Osteoblast (primary cell): ENCODE data around the gene PAM. TPM values are rescaled to one million over a fixed set of nuclear protein-coding genes. Genes with fewer than 3 reads are reported as not detected.

Source experiments
- DNase-seq: peaks from one replicate; pipeline ENCODE4 v3.0.0; 2011; ENCODE audit warnings: low spot score, mixed read lengths; ENCODE audit not compliant: insufficient read length; ENCODE audit errors: missing footprints
- H2AFZ ChIP-seq: 2 replicates; pipeline ENCODE4 v1.6.0; 2011; ENCODE audit warnings: mild to moderate bottlenecking, low read length
- H3K27ac ChIP-seq: 2 replicates; pipeline ENCODE4 v1.5.1; 2011; ENCODE audit warnings: mild to moderate bottlenecking, low read depth, low read length, moderate library complexity
- H3K27me3 ChIP-seq: 2 replicates; pipeline ENCODE4 v1.6.0; 2012; ENCODE audit warnings: mild to moderate bottlenecking, control low read depth, inconsistent platforms, low read length, moderate library complexity; ENCODE audit not compliant: insufficient read depth
- H3K36me3 ChIP-seq: 2 replicates; pipeline ENCODE4 v1.5.1; 2011; ENCODE audit warnings: mild to moderate bottlenecking, low read length, control low read depth, moderate library complexity; ENCODE audit not compliant: insufficient read depth
- H3K4me1 ChIP-seq: 2 replicates; pipeline ENCODE4 v1.5.1; 2011; ENCODE audit warnings: mild to moderate bottlenecking, low read length, control low read depth, moderate library complexity; ENCODE audit not compliant: insufficient read depth
- H3K4me2 ChIP-seq: 2 replicates; pipeline ENCODE4 v1.6.0; 2011; ENCODE audit warnings: mild to moderate bottlenecking, low read length; ENCODE audit not compliant: insufficient read depth
- H3K4me3 ChIP-seq: fragments of 200-600 bp; sonication (generic); 3 replicates; pipeline ENCODE4 v1.5.1; 2012; ENCODE audit warnings: mild to moderate bottlenecking, low read length, inconsistent platforms; ENCODE audit not compliant: insufficient read depth
- H3K79me2 ChIP-seq: 2 replicates; pipeline ENCODE4 v1.6.0; 2012; ENCODE audit warnings: mild to moderate bottlenecking, low read length, control low read depth, inconsistent platforms; ENCODE audit not compliant: insufficient read depth
- H3K9me3 ChIP-seq: 2 replicates; pipeline ENCODE4 v1.5.1; 2011; ENCODE audit warnings: low read depth, low read length, control low read depth
- H4K20me1 ChIP-seq: 2 replicates; pipeline ENCODE4 v1.6.0; 2012; ENCODE audit warnings: mild to moderate bottlenecking, low read length, control low read depth; ENCODE audit not compliant: insufficient read depth
- CTCF ChIP-seq: IDR thresholded peaks from 2 replicates; pipeline ENCODE4 v1.5.1; 2011; ENCODE audit warnings: mild to moderate bottlenecking, low read depth, low read length, moderate library complexity; ENCODE audit errors: extremely low read depth
- total RNA-seq: library from RNA; depleted of rRNA; stranded (reverse); fragments of >200 nt; gene quantifications from 2 replicates; pipeline ENCODE4 v1.2.3, GENCODE V29; 2012

Gene PAM
- total RNA-seq, 1 donor = 248 TPM

- Histone ChIP-seq H3K4me2 (no peak overlapping the region), H3K4me1 (no peaks in the 10 kb centered on the region), H3K27me3 (no peaks in the 10 kb centered on the region), H3K36me3 (no peaks in the 10 kb centered on the region), H3K79me2 (no peaks in the 10 kb centered on the region), H4K20me1 (no peaks in the 10 kb centered on the region), H2AFZ (no peak overlapping the region), H3K27ac (no peak overlapping the region), H3K4me3 (no peak overlapping the region), H3K9me3 (no peaks in the 10 kb centered on the region)
- no peak for TF ChIP-seq CTCF
- no peak for DNase-seq
Measured at GRCh38 chr5:103016167-103016566, 261.1 kb downstream of the PAM start.

GRCh38 chr5:103019804-103020203 is 264.7 kb downstream of the PAM start:
- no peaks in the 10 kb centered on the region for H3K36me3 ChIP-seq
- no peak for TF ChIP-seq CTCF
- no peaks in the 10 kb centered on the region for H3K79me2 ChIP-seq
- no peak overlapping the region for H3K4me3 ChIP-seq
- H4K20me1 ChIP-seq = no peaks in the 10 kb centered on the region
- no peaks in the 10 kb centered on the region for H3K4me1 ChIP-seq
- H3K27ac ChIP-seq = no peak overlapping the region
- no peaks in the 10 kb centered on the region for H3K9me3 ChIP-seq
- no peak for DNase-seq
- H3K4me2 ChIP-seq = no peak overlapping the region
- H2AFZ ChIP-seq = no peak overlapping the region
- no peaks in the 10 kb centered on the region for H3K27me3 ChIP-seq

GRCh38 chr5:103021314-103021713 is 266.2 kb downstream of the PAM start:
- no peaks in the 10 kb centered on the region for H3K36me3 ChIP-seq
- H3K9me3 ChIP-seq = no peaks in the 10 kb centered on the region
- H3K27me3 ChIP-seq = no peaks in the 10 kb centered on the region
- H3K4me2 ChIP-seq = no peak overlapping the region
- TF ChIP-seq CTCF = no peak
- no peaks in the 10 kb centered on the region for H3K79me2 ChIP-seq
- no peak overlapping the region for H3K4me3 ChIP-seq
- no peaks in the 10 kb centered on the region for H3K4me1 ChIP-seq
- H4K20me1 ChIP-seq = no peaks in the 10 kb centered on the region
- H2AFZ ChIP-seq = no peak overlapping the region
- H3K27ac ChIP-seq = no peak overlapping the region
- DNase-seq = no peak

GRCh38 chr5:103027267-103027666 is 272.2 kb downstream of the PAM start:
- Histone ChIP-seq H4K20me1 (no peaks in the 10 kb centered on the region), H3K79me2 (no peaks in the 10 kb centered on the region), H3K4me3 (no peak overlapping the region), H3K9me3 (no peaks in the 10 kb centered on the region), H2AFZ (no peak overlapping the region), H3K4me2 (no peak overlapping the region), H3K36me3 (peaks cover 2% of the 10 kb centered on the region), H3K4me1 (no peaks in the 10 kb centered on the region), H3K27ac (no peak overlapping the region), H3K27me3 (no peaks in the 10 kb centered on the region)
- TF ChIP-seq CTCF = no peak
- no peak for DNase-seq
